ENCODE results near the gene EDIL3. TPM values are rescaled to one million over a fixed set of nuclear protein-coding genes. Genes with fewer than 3 reads are reported as not detected.

EDIL3 gene
- total RNA-seq, 3 donors from 2014 or later: 4.3 to 7.2 (median 4.6) TPM

- Histone ChIP-seq H3K4me3 (no peak overlapping the region), H3K27ac (no peak overlapping the region), H3K4me1 (no peaks in the 10 kb centered on the region), H3K27me3 (no peaks in the 10 kb centered on the region), H3K36me3 (no peaks in the 10 kb centered on the region), H3K9me3 (no peaks in the 10 kb centered on the region)
- intact Hi-C loops (cut with DNase I; ENCODE audit: low total_unique reads): no loop called here
- no peak for DNase-seq (ENCODE audit: low spot score in 2 of 2)
- TF ChIP-seq POLR2AphosphoS5 (IDR thresholded peaks at IDR 0.05): no peak
- TF ChIP-seq CTCF (IDR thresholded peaks at IDR 0.05): no peak
Observed at GRCh38 chr5:84265130-84265529, 119.5 kb downstream of the EDIL3 start.

GRCh38 chr5:84260939-84261338 is 123.7 kb downstream of the EDIL3 start:
- Histone ChIP-seq H3K9me3 (no peaks in the 10 kb centered on the region), H3K36me3 (no peaks in the 10 kb centered on the region), H3K4me3 (no peak overlapping the region), H3K4me1 (no peaks in the 10 kb centered on the region), H3K27me3 (no peaks in the 10 kb centered on the region), H3K27ac (no peak overlapping the region)
- TF ChIP-seq CTCF (IDR thresholded peaks at IDR 0.05): no peak
- TF ChIP-seq POLR2A (IDR thresholded peaks at IDR 0.05): no peak
- no peak for TF ChIP-seq POLR2AphosphoS5 (IDR thresholded peaks at IDR 0.05)
- intact Hi-C loops (cut with DNase I; ENCODE audit: low total_unique reads): no loop called here
- no peak for DNase-seq (ENCODE audit: low spot score in 2 of 2)

- TF ChIP-seq POLR2A (IDR thresholded peaks at IDR 0.05): no peak
- no peak overlapping the region for H3K27ac ChIP-seq
- no peaks in the 10 kb centered on the region for H3K36me3 ChIP-seq
- H3K4me3 ChIP-seq: no peak overlapping the region
- H3K9me3 ChIP-seq: no peaks in the 10 kb centered on the region
- no peaks in the 10 kb centered on the region for H3K27me3 ChIP-seq
- intact Hi-C loops (cut with DNase I; ENCODE audit: low total_unique reads): no loop called here
- DNase-seq (ENCODE audit: low spot score in 2 of 2): no peak
- H3K4me1 ChIP-seq: no peaks in the 10 kb centered on the region
Observed at GRCh38 chr5:84260140-84260539, 124.5 kb downstream of the EDIL3 start.

- Histone ChIP-seq H3K27me3 (no peaks in the 10 kb centered on the region), H3K9me3 (no peaks in the 10 kb centered on the region), H3K4me1 (no peaks in the 10 kb centered on the region), H3K4me3 (no peak overlapping the region), H3K36me3 (no peaks in the 10 kb centered on the region), H3K27ac (no peak overlapping the region)
- TF ChIP-seq POLR2AphosphoS5 (IDR thresholded peaks at IDR 0.05) (no peak), CTCF (IDR thresholded peaks at IDR 0.05) (no peak), POLR2A (IDR thresholded peaks at IDR 0.05) (no peak)
- DNase-seq (ENCODE audit: low spot score in 2 of 2): no peak
- intact Hi-C loops (cut with DNase I; ENCODE audit: low total_unique reads): no loop called here
Observed at GRCh38 chr5:84259283-84260045, 125.2 kb downstream of the EDIL3 start.

- H3K4me1 ChIP-seq: no peaks in the 10 kb centered on the region
- TF ChIP-seq POLR2AphosphoS5 (IDR thresholded peaks at IDR 0.05) (no peak), POLR2A (IDR thresholded peaks at IDR 0.05) (no peak), CTCF (IDR thresholded peaks at IDR 0.05) (no peak)
- no peaks in the 10 kb centered on the region for H3K27me3 ChIP-seq
- H3K9me3 ChIP-seq: no peaks in the 10 kb centered on the region
- DNase-seq (ENCODE audit: low spot score in 2 of 2): no peak
- intact Hi-C loops (cut with DNase I; ENCODE audit: low total_unique reads): no loop called here
- H3K4me3 ChIP-seq: no peak overlapping the region
- no peak overlapping the region for H3K27ac ChIP-seq
- no peaks in the 10 kb centered on the region for H3K36me3 ChIP-seq
Observed at GRCh38 chr5:84257061-84257460, 127.6 kb downstream of the EDIL3 start.

All from breast epithelium (tissue), 4 donors.